Purkinje cell (primary cell): Measurements from ENCODE around the gene SPEF2. TPM values are rescaled to one million over a fixed set of nuclear protein-coding genes. Genes with fewer than 3 reads are reported as not detected.

Source experiments
- polyA plus RNA-seq: library from polyadenylated mRNA; unstranded; fragments of >200 nt; fragmentation: Nextera tagmentation; gene quantifications from 2 replicates; pipeline ENCODE4 v1.2.1, GENCODE V29; 2014

The SPEF2 gene, protein sequence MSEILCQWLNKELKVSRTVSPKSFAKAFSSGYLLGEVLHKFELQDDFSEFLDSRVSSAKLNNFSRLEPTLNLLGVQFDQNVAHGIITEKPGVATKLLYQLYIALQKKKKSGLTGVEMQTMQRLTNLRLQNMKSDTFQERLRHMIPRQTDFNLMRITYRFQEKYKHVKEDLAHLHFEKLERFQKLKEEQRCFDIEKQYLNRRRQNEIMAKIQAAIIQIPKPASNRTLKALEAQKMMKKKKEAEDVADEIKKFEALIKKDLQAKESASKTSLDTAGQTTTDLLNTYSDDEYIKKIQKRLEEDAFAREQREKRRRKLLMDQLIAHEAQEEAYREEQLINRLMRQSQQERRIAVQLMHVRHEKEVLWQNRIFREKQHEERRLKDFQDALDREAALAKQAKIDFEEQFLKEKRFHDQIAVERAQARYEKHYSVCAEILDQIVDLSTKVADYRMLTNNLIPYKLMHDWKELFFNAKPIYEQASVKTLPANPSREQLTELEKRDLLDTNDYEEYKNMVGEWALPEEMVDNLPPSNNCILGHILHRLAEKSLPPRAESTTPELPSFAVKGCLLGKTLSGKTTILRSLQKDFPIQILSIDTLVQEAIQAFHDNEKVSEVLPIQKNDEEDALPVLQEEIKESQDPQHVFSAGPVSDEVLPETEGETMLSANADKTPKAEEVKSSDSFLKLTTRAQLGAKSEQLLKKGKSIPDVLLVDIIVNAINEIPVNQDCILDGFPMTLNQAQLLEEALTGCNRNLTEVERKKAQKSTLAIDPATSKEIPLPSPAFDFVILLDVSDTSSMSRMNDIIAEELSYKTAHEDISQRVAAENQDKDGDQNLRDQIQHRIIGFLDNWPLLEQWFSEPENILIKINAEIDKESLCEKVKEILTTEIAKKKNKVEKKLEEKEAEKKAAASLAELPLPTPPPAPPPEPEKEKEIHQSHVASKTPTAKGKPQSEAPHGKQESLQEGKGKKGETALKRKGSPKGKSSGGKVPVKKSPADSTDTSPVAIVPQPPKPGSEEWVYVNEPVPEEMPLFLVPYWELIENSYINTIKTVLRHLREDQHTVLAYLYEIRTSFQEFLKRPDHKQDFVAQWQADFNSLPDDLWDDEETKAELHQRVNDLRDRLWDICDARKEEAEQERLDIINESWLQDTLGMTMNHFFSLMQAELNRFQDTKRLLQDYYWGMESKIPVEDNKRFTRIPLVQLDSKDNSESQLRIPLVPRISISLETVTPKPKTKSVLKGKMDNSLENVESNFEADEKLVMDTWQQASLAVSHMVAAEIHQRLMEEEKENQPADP (N-terminal part only)
- polyA plus RNA-seq: 29.2 and 33.6 TPM in 2 replicates

DNA sequence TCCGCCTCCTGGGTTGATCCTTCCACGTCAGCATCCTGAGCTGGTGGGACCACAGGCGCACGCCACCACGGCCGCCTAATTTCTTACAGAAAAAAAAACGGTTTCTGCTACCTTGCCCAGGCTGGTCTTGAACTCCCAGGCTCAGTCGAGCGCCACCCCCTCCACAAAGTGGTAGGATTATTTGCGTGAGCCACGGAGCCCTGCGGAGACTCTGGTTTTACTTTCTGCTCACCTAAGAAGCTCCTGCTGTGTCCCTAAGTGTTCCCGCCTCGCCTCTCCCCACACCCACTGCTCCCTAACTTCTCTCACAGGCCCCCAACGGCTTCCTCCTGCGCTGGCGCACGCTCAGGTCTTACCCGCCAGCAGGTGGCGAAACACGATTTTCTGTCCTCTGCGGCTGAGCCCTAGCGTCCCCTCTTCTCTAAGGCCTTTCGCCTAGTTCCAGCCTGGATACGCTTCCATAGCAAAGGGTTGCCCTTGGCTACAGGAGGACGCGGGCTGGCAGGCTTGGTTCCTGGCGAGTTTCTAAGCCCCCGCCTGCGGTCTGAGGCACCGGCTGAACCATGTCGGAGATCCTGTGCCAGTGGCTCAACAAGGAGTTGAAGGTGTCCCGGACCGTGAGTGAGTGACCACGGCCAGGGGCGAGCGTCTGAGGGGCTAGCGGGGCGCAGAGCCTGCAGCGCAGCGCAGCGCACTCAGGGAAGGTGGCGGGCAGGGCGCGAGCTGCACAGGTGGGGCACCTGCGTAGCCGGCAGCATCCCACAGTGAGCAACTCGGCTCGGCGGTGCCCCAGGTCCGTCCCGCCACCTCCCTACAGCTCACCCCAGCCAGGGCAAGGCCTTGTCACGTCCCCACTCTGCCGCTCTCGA, at the start of gene SPEF2:
Gene SPEF2 (plus strand): TSS at position 429 of the 869 bp plus-strand sequence. CDS start 135 bp downstream, at position 564.

DNA sequence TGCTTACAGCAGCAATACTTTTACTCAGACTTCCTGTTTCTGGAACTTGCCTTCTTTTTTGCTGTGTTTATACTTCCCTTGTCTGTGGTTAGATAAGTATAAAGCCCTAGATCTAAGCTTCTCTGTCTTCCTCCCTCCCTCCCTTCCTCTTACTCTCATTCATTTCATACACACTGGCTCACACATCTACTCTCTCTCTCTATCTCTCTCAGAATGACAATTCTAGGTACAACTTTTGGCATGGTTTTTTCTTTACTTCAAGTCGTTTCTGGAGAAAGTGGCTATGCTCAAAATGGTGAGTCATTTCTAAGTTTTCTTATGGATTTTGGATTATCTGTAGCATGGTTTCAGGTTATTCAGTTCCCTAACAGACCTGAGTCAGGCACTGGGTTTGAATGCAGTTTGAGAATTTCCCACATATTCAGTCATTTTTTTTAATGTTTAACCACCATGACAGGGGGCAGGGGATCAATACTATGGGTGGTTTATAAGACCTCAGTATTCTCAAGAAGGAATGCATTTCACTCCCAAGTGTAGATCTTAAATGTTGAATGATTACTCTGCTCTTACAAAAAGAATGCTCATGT, 239.2 kb downstream of the SPEF2 start, which contains the start of gene IL7R:
Gene IL7R (plus strand): TSS at position 127 of the 587 bp plus-strand sequence. CDS start 87 bp downstream, at position 214.

Other genes starting within 250 kb of the SPEF2 start
- not detected in 2 replicates for gene IL7R, start 239.0 kb downstream of the SPEF2 start, polyA plus RNA-seq